ENCODE measurements around the gene LCMT2.

- TF ChIP-seq CTCF (IDR thresholded peaks at IDR 0.05; ENCODE audit: low read depth, low read length, poor library complexity, severe bottlenecking): no peak
- no peak for TF ChIP-seq EZH2phosphoT487 (IDR thresholded peaks at IDR 0.05; ENCODE audit: borderline replicate concordance, low read length)
Observed at GRCh38 chr15:43276563-43277200, 53.7 kb downstream of the LCMT2 start.
